NCI-H460 (cell line): ENCODE results near the gene TYRP1. TPM values are rescaled to one million over a fixed set of nuclear protein-coding genes. Genes with fewer than 3 reads are reported as not detected.
"Not testable (repeated sequence)": the region's sequence is repeated elsewhere in the genome, so short reads cannot be mapped to it uniquely, and the experiment has no call there.

Source experiments
- DNase-seq: peaks from one replicate; pipeline ENCODE4 v3.0.0-alpha.2; 2016; ENCODE audit warnings: low read depth; ENCODE audit errors: extremely low read depth
- polyA plus RNA-seq: library from polyadenylated mRNA; depleted of rRNA; stranded (reverse); fragments of >200 nt; gene quantifications from 2 replicates; pipeline ENCODE4 v1.2.3, GENCODE V29; 2014; cell fraction: nucleus; rRNA removed
- total RNA-seq: library from RNA; depleted of rRNA; stranded (reverse); fragments of >200 nt; shearing (Covaris generic); gene quantifications from 2 replicates; pipeline ENCODE4 v1.2.3, GENCODE V29; 2014; rRNA removed

TYRP1 gene, protein sequence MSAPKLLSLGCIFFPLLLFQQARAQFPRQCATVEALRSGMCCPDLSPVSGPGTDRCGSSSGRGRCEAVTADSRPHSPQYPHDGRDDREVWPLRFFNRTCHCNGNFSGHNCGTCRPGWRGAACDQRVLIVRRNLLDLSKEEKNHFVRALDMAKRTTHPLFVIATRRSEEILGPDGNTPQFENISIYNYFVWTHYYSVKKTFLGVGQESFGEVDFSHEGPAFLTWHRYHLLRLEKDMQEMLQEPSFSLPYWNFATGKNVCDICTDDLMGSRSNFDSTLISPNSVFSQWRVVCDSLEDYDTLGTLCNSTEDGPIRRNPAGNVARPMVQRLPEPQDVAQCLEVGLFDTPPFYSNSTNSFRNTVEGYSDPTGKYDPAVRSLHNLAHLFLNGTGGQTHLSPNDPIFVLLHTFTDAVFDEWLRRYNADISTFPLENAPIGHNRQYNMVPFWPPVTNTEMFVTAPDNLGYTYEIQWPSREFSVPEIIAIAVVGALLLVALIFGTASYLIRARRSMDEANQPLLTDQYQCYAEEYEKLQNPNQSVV
- 0.38 TPM in 1 of 2 replicates, not detected in the other for total RNA-seq
- polyA plus RNA-seq, result not detected in 2 replicates

DNA sequence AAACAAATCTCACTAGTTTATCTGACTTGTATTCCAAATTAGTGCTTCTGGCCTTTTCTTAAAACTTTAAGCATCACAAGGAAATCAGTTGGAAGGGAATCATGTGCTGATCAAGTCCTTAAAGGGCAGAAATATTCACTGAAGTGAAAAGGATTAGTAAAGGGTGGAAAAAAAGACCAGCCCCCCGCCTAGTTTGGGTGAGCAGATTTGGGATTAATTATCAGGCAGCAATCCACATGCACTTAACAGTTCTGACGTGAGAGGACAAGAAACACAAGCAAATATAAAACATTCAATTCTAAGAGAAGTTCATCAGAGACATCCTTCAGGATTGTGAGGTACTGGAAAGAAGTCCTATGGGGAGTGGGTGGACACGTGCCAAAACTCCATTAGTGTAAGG, at the start of gene TYRP1:
Gene TYRP1 (plus strand): TSS at position 245 of the 400 bp plus-strand sequence. CDS start 612 bp downstream, outside the sequence.
- DNase-seq, result no peak

DNA sequence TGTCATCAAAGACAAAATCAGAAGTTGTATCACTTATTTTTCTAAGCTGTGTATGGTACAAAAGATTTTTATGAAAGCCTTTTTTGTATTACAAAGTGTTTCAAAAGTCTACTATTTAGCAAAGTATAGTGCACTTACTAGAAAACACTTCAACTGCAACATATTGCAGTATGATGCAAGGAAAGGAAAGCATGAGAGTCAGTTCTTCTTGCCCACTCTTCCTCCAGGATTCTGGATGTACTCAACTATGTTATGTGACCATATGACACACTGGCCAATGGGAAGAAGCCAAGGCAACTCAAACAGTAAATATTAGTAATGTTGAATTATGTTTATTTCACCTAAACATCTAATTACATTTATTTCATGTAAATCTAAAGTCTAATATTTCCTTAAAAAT, 49.5 kb upstream of the TYRP1 start:
- peak; percentile 25 for DNase-seq

DNA sequence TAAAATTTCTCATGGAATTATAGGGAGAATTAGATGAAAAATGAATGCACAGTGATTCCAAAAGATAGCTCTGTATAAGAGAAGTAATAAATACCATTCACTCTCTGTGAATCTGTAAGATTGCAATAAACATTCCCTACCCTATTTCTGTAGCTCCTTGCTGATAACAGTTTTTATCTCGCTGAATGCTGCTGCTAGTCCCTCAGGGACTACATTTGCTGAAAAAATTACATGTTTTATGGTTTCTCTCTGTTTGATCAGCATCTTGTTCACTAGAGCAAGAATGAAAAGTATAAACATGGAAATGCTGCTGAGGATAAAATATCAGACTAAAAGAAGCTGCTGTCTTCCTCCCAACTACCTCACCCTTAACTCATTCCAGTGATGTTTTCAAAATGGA, 44.3 kb upstream of the TYRP1 start:
- no peak for DNase-seq

DNA sequence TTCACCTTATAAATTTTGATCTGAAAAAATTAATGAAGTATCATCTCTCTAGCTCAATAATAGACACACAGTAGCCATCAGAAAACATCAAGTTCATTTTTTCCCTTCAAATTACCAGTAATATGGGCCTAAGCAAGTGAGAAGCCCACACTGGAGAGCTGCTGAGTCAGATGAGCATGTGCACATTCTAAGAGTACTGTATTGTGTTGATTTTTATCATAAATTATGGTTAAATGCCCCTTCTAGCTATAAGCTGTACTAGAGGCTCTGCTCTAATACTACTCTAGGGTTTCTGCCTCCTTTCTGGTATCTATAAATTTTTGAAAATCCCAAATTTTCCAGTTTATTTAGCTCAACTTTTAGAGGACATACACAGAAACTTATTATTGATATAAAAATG, 42.1 kb upstream of the TYRP1 start:
- no peak for DNase-seq

DNA sequence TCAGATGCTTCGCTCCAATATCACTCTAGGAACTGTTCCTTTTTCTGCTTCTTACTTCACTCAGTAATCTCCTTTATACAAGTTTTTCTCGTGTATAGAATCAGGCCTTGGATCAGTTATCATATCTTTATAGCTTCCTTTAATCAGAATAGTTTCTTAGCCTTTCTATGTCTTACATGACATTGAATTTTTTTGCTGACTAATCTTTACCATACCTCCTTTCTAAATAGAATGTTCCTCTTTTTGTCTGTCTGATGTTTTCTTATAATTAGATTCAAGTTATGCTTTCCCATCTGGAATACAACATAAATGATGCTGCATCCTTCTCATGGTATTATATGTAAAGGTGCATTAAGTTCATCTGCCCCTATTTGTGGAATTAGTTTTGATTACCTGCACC, 40.2 kb upstream of the TYRP1 start:
- DNase-seq, result no peak

DNA sequence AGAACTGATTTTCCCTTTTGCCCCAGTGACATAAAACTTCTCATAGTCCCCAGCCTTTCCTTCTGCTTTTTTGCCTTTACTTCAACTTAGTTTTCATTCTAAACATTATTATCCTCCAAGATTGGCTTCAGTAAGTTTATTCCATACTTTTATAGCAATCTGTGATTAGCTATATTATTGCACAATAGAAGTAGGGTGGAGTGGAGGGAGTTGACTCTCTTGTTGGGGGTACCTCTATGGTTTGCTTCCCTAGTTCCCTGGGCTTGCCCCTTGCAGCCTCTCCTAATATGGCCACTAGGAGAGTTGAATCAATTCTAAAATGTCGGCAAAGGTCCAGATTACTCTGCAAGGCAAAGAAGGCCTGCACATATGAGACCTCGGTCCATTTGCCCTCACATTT, 36.4 kb upstream of the TYRP1 start:
- DNase-seq, result no peak

DNA sequence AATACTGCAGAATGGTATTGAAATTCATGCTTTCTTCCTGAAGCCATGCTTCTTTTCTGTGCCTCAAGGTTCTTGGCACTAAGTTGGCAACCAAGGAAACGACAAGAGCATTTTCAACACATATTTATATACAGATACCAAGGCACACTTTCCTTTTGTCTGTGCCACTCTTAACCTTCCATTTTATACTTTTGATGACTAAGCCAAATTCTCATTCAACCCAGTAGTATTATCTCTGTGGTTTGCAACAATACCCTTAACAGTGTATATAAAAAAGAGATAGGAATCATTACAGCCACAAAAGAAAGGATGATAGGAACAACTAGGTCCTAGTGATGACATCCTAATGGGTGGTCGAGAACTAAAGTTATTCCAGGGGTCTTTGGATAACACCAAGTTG, 36.0 kb upstream of the TYRP1 start:
- DNase-seq, result no peak

DNA sequence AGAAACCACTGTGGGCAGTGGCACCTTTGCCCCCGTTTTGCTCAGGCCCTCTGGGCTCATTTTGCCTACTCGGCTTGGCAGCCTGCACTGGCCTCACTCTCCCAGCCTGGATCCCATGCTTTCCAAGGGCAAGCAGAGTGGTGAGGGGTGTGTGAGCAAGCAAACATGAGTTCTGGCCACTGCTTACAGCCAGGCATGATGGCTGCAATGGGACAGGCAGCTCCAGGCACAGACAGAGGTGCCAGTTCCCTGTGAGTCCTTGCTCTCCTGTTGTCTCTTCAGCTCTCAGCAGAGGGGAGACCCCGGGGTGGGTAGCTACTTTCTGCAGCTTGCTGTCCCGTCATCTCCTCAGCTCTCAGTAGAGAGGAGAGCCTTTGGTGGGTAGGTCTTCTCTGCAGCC, 35.2 kb upstream of the TYRP1 start:
- DNase-seq, result no peak

DNA sequence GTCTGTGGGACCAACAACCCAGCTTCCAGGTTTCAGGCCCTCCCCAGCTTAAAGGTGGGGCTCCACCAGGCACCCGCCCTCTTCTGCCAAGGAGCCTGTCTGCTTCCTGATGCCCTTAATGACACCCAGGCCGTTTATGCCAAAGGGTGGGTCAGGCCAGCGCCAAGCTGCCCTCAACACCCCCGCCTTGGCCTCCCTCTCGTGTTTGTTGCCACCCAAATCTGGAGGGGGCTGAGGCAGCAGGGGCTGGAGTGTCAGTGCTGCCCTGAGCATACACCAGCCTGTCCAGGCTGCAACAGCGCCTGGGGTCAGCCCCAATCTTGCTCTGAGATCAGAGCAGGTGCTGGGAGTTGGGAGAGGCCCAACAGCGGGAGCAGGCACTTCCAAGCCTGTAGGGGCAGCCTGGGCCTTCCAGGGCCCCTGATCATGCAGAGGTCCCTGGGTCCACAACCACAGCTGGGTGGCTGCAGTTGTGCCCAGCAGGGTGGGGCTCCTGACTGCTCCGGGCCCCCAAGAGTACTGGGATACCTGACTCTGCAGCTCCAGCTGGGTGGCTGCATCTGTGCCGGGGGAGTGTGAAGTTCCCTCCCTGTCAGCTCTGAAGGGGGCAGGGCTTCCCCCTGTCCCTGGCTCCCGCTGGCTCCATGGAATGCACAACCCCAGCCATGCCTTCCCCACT, 34.5 kb upstream of the TYRP1 start:
- DNase-seq, result no peak

DNA sequence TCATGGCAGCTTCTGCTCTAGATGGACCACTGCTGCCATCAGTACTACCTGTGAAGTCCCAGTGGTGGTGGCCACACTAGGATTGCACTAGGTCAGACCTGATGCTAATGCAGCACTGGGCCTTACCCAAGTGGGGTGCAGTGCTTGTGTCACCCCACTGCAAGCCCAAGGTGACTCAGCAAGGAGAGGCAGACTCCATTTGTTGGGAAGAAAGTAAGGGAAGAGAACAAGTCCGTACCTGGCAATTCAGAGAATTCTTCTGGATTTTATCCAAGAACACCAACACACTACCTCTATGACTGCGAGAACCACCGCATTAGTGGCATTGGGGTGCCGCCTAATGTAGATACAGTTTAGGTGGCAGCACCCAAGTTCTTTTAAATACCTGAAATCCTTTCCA, 34.0 kb upstream of the TYRP1 start:
- no peak for DNase-seq

DNA sequence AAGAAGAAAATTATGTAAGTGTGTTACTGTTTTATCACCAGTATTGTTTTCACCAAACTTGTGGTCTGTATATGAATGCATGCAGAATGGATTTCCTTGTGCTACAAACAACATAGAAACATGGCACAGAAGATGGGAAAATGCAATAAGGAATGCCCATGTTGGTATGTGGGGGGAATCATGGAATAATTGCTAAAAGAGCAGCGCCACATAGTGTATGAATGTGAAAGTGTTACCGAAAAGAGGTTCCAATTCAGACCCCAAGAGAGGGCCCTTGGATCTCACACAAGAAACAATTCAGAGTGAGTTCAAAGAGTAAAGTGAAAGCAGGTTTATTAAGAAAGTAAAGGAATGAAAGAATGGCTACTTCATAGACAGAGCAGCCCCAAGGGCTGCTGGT, 26.4 kb upstream of the TYRP1 start:
- no peak for DNase-seq

DNA sequence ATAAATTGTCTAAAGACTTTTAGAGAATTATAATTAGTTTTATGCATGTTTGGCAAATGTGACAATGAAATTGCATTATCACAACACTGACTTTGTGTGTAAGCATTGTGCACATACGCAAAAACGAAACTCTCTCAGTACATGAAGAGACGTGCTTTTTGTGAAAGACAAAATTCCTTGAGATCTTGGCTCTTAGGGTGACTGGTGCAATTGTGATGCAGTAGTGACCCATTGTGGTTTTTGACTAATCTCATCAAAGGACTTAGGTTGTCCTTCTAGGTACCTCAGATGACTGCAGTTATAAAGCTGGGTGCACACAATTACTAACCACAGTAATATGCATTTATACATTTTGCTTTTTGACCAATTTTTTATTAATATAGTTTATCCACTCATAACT, 25.3 kb upstream of the TYRP1 start:
- DNase-seq, result no peak

DNA sequence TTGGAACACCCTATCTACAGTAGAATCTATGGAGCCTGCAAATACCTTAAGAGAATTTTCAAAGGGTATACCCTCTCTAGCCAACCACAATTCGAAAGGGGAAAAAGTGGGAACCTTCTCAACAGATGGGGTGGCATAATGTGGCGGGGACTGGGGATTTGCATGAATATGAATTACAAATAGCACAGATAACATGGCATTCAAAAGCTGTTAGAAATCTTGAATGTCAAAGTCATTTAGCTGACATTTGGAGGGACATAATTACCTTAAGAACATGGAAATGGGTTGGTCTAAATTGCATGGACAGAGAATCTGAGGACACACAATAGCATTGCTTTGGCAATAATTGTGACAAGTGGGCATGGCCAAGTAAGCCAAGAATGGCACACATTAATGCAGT, 23.2 kb upstream of the TYRP1 start:
- no peak for DNase-seq

DNA sequence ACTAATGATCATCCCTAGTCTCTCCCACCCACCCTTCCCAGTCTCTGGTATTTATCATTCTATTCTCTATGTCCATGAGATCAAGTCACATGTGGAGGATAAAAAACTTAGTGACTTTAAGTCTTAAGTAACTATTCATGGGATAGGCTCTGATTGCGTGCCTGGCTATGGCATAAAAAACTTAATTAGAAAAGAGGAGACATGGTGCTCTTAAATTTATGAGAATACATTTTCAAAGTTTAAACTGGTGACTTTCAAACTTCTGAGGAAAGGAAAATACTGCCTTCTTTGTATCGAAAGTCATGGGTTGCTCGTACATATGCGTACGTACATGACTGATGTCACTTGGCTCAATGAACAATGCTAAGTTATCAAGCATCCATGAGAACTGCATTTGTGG, 18.2 kb upstream of the TYRP1 start:
- no peak for DNase-seq

DNA sequence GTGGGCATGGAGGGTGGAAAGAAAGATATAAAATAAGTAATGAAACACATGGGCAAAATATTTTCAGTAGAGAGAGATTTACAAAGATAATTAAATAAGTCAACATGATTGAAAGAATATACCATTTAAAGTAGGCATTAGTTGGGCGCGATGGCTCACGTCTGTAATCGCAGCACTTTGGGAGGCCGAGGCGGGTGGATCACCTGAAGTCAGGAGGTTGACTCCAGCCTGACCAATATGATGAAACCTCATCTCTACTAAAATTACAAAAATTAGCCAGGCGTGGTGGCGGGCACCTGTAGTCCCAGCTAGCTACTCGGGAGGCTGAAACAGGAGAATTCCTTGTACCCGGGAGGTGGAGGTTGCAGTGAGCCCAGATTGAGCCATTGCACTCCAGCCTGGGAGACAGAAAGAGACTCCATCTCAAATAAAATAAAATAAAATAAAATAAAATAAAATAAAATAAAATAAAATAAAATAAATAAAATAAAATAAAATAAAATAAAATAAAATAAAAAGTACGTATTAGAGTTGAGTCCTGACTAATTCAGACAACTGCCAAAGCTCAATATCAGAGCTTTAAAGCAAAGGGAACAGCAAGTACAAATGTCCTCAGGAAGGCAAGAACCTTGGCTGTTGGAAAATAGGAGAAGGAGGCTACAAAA, 15.6 kb upstream of the TYRP1 start:
- DNase-seq, result not testable (repeated sequence)

DNA sequence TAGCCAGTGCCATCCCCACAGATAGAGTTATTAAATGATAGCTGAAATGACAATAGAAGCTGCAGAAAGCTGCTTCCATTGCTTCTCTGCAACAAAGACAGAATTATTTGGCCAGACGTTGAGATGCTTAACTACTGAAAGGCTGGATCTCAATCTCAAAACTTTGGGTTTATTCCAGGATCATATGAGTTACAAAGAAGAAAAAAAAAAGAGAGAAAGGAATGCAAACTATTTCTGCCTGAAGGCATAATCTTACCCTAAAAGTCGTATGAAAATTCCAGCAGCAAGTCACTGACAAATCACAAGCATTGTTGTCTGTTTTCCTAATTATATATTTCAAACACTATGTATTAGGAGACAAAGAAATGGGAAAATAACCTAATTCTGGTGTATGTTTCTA, 12.8 kb upstream of the TYRP1 start:
- no peak for DNase-seq

DNA sequence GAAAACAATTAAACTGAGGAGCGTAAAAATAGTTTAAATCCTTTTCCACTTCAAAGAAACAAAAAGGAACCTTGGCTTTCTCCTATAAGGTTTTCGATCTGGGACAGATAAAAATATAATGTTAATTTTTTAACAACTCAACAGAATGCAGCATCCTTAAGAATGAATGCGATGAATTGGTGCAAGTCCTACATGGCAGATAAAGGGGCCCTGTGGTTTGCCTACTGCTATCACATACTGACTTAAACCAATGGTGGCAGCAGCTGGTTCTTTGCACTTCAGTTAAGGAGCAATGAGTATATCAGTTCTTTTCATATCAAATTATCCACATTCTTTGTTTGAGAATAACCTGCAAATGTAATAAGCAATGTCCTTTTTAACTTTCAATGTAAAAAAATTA, 12.4 kb upstream of the TYRP1 start:
- no peak for DNase-seq

DNA sequence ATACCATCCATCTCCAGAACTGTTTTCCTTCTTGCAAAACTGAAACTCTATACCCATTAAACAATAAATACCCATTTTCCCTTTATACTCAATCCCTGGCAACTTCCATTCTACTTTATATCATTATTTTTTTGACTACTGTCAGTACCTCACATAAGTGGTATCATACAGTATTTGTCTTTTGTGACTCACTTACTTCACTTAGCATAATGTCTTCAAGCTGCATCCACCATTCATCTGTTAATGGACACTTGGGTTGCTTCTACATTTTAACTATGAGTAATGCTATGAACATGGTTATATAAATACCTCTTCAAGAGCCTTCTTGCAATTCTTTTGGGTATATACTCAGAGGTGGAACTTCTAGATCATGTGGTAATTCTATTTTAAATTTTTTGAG, 11.6 kb upstream of the TYRP1 start:
- DNase-seq, result no peak

DNA sequence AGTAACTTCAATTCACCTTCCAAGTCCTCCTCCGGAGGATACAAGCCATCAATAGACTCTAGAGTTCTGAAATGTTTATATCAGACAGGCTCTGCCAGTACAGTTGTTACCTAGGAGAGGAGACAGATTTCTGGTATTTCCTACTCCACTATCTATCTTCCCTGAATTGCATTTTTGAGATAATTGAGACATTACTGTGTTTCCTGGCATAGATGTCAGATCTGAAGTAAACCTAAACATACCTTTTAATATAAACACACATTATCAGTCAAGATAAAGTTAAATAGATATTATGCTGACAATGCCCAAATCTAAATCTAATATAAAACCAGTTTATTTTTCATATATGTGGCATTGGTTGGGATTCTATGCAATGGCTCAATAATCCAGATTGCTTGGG, 8.2 kb upstream of the TYRP1 start:
- DNase-seq, result no peak

DNA sequence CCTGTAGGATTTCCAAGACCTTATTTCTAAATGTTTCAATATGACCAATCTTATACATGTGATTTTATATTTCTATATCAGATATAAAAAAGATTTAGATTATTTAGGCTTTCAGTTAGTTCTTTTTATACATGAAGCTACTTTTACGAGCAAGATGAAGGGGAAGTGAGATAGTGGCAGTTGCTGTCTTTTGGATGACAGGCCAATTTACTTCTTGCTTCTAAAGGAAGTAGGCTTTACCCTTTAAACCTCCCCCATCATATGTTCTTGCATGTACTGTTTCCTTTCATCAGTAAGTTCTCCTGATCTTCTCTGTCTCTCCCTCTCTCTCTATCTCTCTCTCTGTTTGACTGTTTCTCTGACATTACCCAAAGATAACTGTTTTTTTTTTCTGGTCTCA, 4.0 kb upstream of the TYRP1 start:
- DNase-seq, result no peak

DNA sequence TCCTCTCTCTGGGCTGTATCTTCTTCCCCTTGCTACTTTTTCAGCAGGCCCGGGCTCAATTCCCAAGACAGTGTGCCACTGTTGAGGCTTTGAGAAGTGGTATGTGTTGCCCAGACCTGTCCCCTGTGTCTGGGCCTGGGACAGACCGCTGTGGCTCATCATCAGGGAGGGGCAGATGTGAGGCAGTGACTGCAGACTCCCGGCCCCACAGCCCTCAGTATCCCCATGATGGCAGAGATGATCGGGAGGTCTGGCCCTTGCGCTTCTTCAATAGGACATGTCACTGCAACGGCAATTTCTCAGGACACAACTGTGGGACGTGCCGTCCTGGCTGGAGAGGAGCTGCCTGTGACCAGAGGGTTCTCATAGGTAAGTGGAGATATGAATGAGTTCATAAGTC, 828 bp downstream of the TYRP1 start:
- no peak for DNase-seq
